H1 (cell line): ENCODE data around the gene ATP23. TPM values are rescaled to one million over a fixed set of nuclear protein-coding genes. Genes with fewer than 3 reads are reported as not detected.

Source experiments
- ASH2L ChIP-seq: fragments of 200-600, 300-600 bp; sonication (generic); IDR thresholded peaks from one replicate; pipeline ENCODE4 v1.7.1; 2017; ENCODE audit warnings: low read length
- CHD7 ChIP-seq: fragments of 300-600 bp; sonication (generic); IDR thresholded peaks from 2 replicates; pipeline ENCODE4 v1.7.1; 2012; ENCODE audit warnings: low read length, moderate library complexity, mild to moderate bottlenecking, inconsistent platforms; ENCODE audit not compliant: insufficient replicate concordance
- POLR2A ChIP-seq, 2 experiments: IDR thresholded peaks; 1 replicate in 1 of 2; 2 replicates in 1 of 2; pipeline ENCODE4 v1.6.1; 2011; ENCODE audit warnings: low read depth in 2 of 2, low read length in 2 of 2, mild to moderate bottlenecking in 2 of 2; ENCODE audit errors: control extremely low read depth in 1 of 2
- SP2 ChIP-seq: IDR thresholded peaks from 2 replicates; pipeline ENCODE4 v1.6.1; 2012; ENCODE audit warnings: mild to moderate bottlenecking, low read length, inconsistent platforms
- SUZ12 ChIP-seq: fragments of 200-600 bp; sonication (generic); IDR thresholded peaks from 2 replicates; pipeline ENCODE4 v1.6.1; 2012; ENCODE audit warnings: mild to moderate bottlenecking, inconsistent platforms, low read length, moderate library complexity, mixed read lengths
- polyA plus RNA-seq, 7 experiments: library from polyadenylated mRNA; depleted of rRNA in 3 of 7; stranded (reverse) in 5 of 7; unstranded in 2 of 7; fragments of >200 nt in 5 of 7; fragments of 200-250 nt in 2 of 7; gene quantifications; 1 replicate in 5 of 7; 2 replicates in 1 of 7; 4 replicates in 1 of 7; pipeline versions ENCODE4 v1.2.1 to v1.2.3, GENCODE V29; 2011 to 2013; ENCODE audit warnings: missing spikeins in 2 of 7, mixed read lengths in 2 of 7
- total RNA-seq: library from RNA; stranded (reverse); fragmentation: NEBNext Ultra II Directional; extraction: Animal tissue kit (Norgen Biotek cat#: 25700); gene quantifications from 2 replicates; pipeline ENCODE4 v1.2.1, GENCODE V29; 2021

ATP23 gene
- total and polyA plus RNA-seq, 2 of the 8 experiments (the other 6 are each of a cell fraction or from before 2014, with no cell fraction given), result 10.2 to 13.5 TPM

GRCh38 chr12:57952766-57953165, 11.4 kb downstream of the ATP23 start (continued):
- TF ChIP-seq CHD7, result no peak
- no peak for TF ChIP-seq SP2
- TF ChIP-seq POLR2A (IDR thresholded peaks at IDR 0.05; ENCODE audit: control extremely low read depth in 1 of 2, low read depth in 2 of 2, low read length in 2 of 2), result no peak
- no peak for TF ChIP-seq SUZ12
- TF ChIP-seq ASH2L, result no peak
